ENCODE data around the gene ELL.

GRCh38 chr19:18465964-18466339 lies 55.9 kb downstream of the ELL start:
- TF ChIP-seq CTCF (IDR thresholded peaks at IDR 0.05): no peak
- no peak for TF ChIP-seq MAX (CRISPR knock-in tag; IDR thresholded peaks at IDR 0.05)
- TF ChIP-seq FOXP1 (CRISPR knock-in tag; IDR thresholded peaks at IDR 0.05; ENCODE audit: borderline replicate concordance): no peak
